ENCODE data around the gene ABTB1.
"Not testable (repeated sequence)": the region's sequence is repeated elsewhere in the genome, so short reads cannot be mapped to it uniquely, and the experiment has no call there.

Gene ABTB1

DNA sequence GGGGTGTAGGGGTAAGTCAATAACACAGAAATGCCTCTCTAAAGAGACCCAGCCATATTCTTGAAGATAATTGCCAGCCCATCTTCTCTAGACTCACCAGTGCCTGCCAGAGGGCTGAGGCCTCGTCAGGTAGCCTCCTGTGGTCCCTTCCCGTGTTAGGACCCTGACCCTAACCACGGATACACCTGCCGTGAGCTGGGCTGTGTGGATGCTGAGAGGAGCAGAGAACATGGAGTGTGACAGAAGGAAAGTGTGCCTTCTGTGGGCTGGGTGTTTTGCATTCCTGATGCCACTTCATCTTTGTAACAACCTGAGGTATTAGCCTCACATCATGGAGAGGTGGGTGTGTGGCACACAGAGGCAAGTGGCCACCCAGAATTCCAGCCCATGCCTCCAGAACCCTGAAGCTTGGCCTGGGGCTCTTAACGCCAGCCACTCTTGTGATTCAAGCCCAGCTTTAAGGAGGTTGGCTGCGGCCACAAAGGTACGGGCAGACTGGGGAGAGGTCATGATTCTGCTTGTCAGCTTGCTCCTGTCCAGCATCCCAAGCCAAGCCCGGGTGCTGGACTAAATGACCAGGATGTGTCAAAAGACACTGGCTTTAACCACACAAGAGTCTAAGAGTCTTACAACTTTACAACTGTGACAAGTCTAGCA is 21.1 kb upstream of the ABTB1 start:
- DNase-seq (ENCODE audit: low read depth, low spot score) = no peak
- Histone ChIP-seq H3K4me1 (ENCODE audit: insufficient read depth, insufficient read length) (no peaks in the 10 kb centered on the region), H3K36me3 (ENCODE audit: insufficient read depth, insufficient read length, low read length) (no peaks in the 10 kb centered on the region), H3K4me3 (ENCODE audit: insufficient read length, low read depth) (no peak overlapping the region), H3K9me3 (ENCODE audit: insufficient read depth, low read length) (no peaks in the 10 kb centered on the region), H3K9ac (ENCODE audit: insufficient read length, low read depth) (no peak overlapping the region), H3K27me3 (ENCODE audit: insufficient read depth, insufficient read length) (no peaks in the 10 kb centered on the region)
- TF ChIP-seq SUZ12 (IDR thresholded peaks at IDR 0.05; ENCODE audit: extremely low read depth, insufficient read depth, insufficient read length) (no peak), ZNF274 (IDR thresholded peaks at IDR 0.05; ENCODE audit: low read depth, low read length) (no peak), YY1 (IDR thresholded peaks at IDR 0.05; ENCODE audit: insufficient read depth, insufficient read length) (no peak)

DNA sequence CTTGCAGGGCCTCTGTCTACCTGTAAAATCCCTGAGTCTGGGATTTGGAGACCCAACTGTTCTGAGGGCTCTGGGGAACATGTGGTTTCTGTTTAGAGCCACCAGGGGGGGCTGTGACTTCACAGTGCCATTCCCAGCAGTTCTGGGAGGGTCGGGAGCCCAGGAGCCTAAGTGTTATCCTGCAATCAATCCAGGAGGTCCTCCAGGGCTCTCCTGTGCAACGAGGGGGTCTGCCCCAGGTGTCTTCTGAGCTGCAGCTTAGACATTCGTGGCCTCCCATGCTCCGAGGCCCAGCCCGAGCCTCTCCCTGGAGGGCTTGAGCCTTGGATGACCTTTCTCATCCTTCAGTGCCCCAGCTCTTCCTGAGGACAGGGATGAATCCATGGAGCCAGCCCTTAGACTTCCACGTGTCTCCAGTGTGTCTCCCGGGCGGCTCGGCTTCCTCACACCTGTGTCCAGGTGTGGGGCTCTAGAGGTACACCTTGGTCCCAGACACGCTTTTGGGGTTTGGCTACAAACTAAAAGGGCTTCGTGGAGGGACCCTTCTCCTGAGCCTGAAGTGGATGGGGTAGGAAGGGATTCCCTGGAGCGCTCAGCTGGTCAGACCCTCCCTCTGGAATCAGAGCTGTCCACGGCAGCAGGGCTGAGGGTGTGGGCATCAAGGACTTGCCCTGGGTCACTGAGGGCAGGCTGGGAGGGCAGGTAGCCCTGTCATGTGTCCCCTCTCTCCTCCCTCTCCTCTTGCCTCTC is 20.3 kb upstream of the ABTB1 start:
- H3K36me3 ChIP-seq (ENCODE audit: insufficient read depth, insufficient read length, low read length) = no peaks in the 10 kb centered on the region
- H3K9ac ChIP-seq (ENCODE audit: insufficient read length, low read depth) = no peak overlapping the region
- H3K27me3 ChIP-seq (ENCODE audit: insufficient read depth, insufficient read length) = no peaks in the 10 kb centered on the region
- H3K4me1 ChIP-seq (ENCODE audit: insufficient read depth, insufficient read length) = no peaks in the 10 kb centered on the region
- no peak for TF ChIP-seq SUZ12 (IDR thresholded peaks at IDR 0.05; ENCODE audit: extremely low read depth, insufficient read depth, insufficient read length)
- no peak for TF ChIP-seq ZNF274 (IDR thresholded peaks at IDR 0.05; ENCODE audit: low read depth, low read length)
- no peak for TF ChIP-seq YY1 (IDR thresholded peaks at IDR 0.05; ENCODE audit: insufficient read depth, insufficient read length)
- DNase-seq (ENCODE audit: low read depth, low spot score) = peak; percentile 70
- H3K4me3 ChIP-seq (ENCODE audit: insufficient read length, low read depth) = no peak overlapping the region
- H3K9me3 ChIP-seq (ENCODE audit: insufficient read depth, low read length) = no peaks in the 10 kb centered on the region

DNA sequence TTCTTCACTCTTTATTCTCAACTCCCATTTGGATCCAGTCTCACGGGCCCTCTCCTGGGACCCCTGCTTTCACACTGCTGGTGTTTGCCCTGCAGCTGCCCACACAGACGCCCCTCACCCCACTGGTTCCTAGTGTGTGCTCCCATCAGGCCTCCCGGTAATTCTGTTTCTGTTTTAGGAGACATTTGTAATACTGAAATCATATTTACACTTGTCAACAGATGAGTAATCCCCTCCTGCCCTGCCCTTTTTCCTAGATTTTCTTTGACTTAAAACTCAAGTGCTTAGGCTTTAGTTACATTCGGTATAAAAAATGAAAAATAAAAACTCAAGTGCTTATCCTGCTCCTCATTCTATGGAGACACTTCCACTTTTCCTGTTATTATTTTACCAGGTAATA is 18.4 kb upstream of the ABTB1 start:
- Histone ChIP-seq H3K9me3 (ENCODE audit: insufficient read depth, low read length) (no peaks in the 10 kb centered on the region), H3K4me1 (ENCODE audit: insufficient read depth, insufficient read length) (no peaks in the 10 kb centered on the region), H3K9ac (ENCODE audit: insufficient read length, low read depth) (no peak overlapping the region), H3K4me3 (ENCODE audit: insufficient read length, low read depth) (no peak overlapping the region), H3K36me3 (ENCODE audit: insufficient read depth, insufficient read length, low read length) (no peaks in the 10 kb centered on the region), H3K27me3 (ENCODE audit: insufficient read depth, insufficient read length) (no peaks in the 10 kb centered on the region)
- DNase-seq (ENCODE audit: low read depth, low spot score) = no peak
- no peak for TF ChIP-seq SUZ12 (IDR thresholded peaks at IDR 0.05; ENCODE audit: extremely low read depth, insufficient read depth, insufficient read length)

DNA sequence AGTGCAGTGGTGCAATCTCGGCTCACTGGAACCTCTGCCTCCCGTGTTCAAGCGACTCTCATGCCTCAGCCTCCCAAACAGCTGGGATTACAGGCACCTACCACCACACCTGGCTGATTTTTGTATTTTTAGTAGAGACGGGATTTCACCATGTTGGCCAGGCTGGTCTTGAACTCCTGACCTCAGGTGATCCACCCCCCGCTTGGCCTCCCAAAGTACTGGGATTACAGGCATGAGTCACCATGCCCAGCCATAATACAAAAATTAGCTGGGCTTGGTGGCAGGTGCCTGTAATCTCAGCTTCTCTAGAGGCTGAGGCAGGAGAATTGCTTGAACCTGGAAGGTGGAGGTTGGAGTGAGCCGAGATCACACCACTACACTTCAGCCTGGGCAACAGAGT is 17.8 kb upstream of the ABTB1 start:
- not testable (repeated sequence) for H3K36me3 ChIP-seq (ENCODE audit: insufficient read depth, insufficient read length, low read length); H3K4me3 ChIP-seq (ENCODE audit: insufficient read length, low read depth); H3K9ac ChIP-seq (ENCODE audit: insufficient read length, low read depth); H3K4me1 ChIP-seq (ENCODE audit: insufficient read depth, insufficient read length); H3K9me3 ChIP-seq (ENCODE audit: insufficient read depth, low read length); DNase-seq (ENCODE audit: low read depth, low spot score); H3K27me3 ChIP-seq (ENCODE audit: insufficient read depth, insufficient read length)

DNA sequence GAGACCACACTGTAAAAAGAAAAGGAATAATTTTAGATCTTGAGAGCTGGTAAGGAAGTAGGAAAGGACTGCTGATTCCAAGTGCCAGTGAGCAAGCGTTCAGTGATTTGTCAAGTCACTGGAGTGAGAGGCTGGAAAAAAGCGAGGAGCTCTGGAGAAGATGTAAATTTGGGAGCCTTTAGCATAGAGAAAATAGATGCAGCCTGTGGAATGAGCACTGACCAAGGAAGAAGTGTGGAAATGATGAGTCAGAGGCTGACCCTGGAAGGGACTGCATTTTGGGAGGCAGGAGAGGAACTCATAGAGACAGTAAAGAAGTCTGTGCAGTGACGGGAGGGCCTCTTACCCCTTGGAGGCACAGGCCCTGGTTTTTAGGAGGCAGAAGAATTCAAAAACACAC is 17.1 kb upstream of the ABTB1 start:
- DNase-seq (ENCODE audit: low read depth, low spot score) = peak; percentile 39
- Histone ChIP-seq H3K9me3 (ENCODE audit: insufficient read depth, low read length) (no peaks in the 10 kb centered on the region), H3K4me1 (ENCODE audit: insufficient read depth, insufficient read length) (no peaks in the 10 kb centered on the region), H3K36me3 (ENCODE audit: insufficient read depth, insufficient read length, low read length) (peaks cover 4% of the 10 kb centered on the region), H3K9ac (ENCODE audit: insufficient read length, low read depth) (no peak overlapping the region), H3K27me3 (ENCODE audit: insufficient read depth, insufficient read length) (no peaks in the 10 kb centered on the region), H3K4me3 (ENCODE audit: insufficient read length, low read depth) (no peak overlapping the region)
- no peak for TF ChIP-seq SUZ12 (IDR thresholded peaks at IDR 0.05; ENCODE audit: extremely low read depth, insufficient read depth, insufficient read length)

DNA sequence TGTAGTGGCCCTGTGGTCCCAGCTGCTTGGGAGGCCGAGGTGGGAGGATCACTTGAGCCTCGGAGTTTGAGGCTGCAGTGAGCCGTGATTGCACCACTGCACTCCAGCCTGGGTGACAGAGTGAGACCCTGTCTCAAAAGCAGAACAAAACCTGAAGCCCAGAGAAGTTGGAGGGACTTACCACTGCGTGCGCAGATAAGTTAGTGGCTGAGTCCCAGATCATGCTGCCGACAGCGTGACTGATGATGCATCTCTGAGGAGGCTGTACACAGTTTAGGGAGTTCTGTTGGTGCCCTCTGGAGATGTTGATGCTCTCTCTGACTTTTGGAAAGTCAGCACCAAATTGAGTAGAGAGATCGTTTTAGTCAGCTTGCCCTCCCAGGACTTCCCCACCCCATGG is 15.8 kb upstream of the ABTB1 start:
- Histone ChIP-seq H3K9me3 (ENCODE audit: insufficient read depth, low read length) (no peaks in the 10 kb centered on the region), H3K4me3 (ENCODE audit: insufficient read length, low read depth) (no peak overlapping the region), H3K9ac (ENCODE audit: insufficient read length, low read depth) (no peak overlapping the region), H3K4me1 (ENCODE audit: insufficient read depth, insufficient read length) (no peaks in the 10 kb centered on the region), H3K36me3 (ENCODE audit: insufficient read depth, insufficient read length, low read length) (peaks cover 9% of the 10 kb centered on the region), H3K27me3 (ENCODE audit: insufficient read depth, insufficient read length) (no peaks in the 10 kb centered on the region)
- TF ChIP-seq SUZ12 (IDR thresholded peaks at IDR 0.05; ENCODE audit: extremely low read depth, insufficient read depth, insufficient read length) = no peak
- TF ChIP-seq YY1 (IDR thresholded peaks at IDR 0.05; ENCODE audit: insufficient read depth, insufficient read length) = no peak
- no peak for TF ChIP-seq ZNF274 (IDR thresholded peaks at IDR 0.05; ENCODE audit: low read depth, low read length)
- no peak for DNase-seq (ENCODE audit: low read depth, low spot score)

DNA sequence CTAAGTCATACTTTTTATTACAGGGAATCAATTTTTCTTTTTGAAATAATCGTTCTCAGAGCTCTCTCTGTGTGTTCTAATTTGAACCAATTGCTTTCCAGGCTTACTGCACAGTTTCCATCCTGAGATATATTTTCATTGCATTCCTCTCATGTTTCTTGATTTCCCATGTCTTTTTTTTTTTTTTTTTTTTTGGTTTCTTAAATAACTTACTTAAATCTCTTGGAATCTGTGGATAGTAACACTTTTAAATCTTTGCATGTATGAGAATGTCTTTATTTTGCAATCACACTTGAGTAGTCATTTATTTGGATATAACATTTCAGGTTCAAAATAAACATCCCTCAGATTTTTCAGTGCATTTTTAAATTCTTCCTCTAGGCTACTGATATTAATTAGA is 14.5 kb upstream of the ABTB1 start:
- no peak overlapping the region for H3K4me3 ChIP-seq (ENCODE audit: insufficient read length, low read depth)
- no peaks in the 10 kb centered on the region for H3K27me3 ChIP-seq (ENCODE audit: insufficient read depth, insufficient read length)
- no peaks in the 10 kb centered on the region for H3K9me3 ChIP-seq (ENCODE audit: insufficient read depth, low read length)
- H3K4me1 ChIP-seq (ENCODE audit: insufficient read depth, insufficient read length) = no peaks in the 10 kb centered on the region
- peaks cover 9% of the 10 kb centered on the region for H3K36me3 ChIP-seq (ENCODE audit: insufficient read depth, insufficient read length, low read length)
- no peak for DNase-seq (ENCODE audit: low read depth, low spot score)
- TF ChIP-seq YY1 (IDR thresholded peaks at IDR 0.05; ENCODE audit: insufficient read depth, insufficient read length) (no peak), ZNF274 (IDR thresholded peaks at IDR 0.05; ENCODE audit: low read depth, low read length) (no peak), SUZ12 (IDR thresholded peaks at IDR 0.05; ENCODE audit: extremely low read depth, insufficient read depth, insufficient read length) (no peak)
- no peak overlapping the region for H3K9ac ChIP-seq (ENCODE audit: insufficient read length, low read depth)
